ENCODE data around the gene RASEF.

RASEF gene

GRCh38 chr9:83056911-83057310, 6.0 kb downstream of the RASEF start:
- DNase-seq (ENCODE audit: low read depth in 2 of 3, low spot score in 1 of 3), result no peak

DNA sequence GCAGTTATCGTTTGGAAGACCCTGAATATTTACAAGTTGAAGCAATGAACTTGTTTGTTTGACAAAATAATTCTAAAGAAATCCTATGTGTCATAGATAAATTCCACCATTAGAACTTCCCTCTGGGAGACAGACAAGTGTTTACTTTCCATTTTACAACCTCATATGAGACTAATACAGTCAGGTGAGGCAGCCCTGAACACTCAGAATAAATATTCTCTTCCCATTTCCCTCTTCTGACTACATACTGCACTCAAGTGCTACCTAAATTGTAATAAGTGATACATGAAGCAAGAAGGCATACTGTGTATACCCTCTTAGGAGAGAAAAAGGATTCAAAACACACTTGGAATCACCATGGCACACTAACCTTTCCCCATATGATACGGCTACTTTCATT, 6.8 kb downstream of the RASEF start:
- no peak for DNase-seq (ENCODE audit: low read depth in 2 of 3, low spot score in 1 of 3)

DNA sequence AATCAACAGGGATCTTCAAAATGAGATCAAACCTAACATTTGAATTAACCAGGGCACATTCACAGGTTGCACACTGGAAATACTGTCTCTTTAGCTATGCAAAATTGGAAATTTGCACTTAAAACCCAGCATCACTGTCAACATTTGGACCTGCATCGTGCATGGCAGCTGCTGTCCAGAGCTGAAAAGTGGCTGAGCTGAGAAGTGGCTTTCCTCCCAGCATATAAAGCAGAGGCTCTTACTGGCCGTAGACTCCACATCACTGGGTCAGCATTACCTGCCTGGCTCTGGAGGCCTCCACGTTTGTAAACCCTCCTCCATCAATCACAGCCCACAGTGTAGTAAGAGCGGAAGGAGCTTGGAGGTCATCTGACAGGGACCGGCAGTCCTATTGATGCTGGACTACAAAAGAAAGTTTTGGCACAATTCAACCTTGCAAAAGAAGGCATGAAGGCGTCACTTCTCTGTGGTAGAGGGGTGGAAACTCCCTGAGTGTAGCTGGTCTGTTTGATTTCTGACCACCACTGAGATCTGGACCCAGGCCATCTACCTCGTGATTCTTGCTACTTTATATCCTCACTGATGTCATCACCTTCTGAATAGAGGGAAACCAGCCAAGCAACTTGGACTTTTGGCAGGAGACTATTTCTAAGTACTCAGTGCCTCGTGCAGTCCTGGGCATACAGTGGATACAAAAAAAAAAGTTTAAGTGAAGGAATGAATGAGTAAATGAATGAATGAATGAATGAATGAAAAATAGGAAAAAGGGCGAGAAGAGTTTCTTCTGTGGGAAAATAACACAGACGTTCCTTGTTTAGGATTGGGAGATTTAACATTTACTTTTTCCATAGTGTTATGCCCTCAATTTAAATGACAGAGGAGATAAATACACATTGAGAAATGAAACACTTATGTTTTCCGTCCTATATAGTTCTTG, 14.8 kb downstream of the RASEF start:
- no peak for DNase-seq (ENCODE audit: low read depth in 2 of 3, low spot score in 1 of 3)

- DNase-seq (ENCODE audit: low read depth in 2 of 3, low spot score in 1 of 3), result no peak
Observed at GRCh38 chr9:83043597-83043996, 19.3 kb downstream of the RASEF start.

DNA sequence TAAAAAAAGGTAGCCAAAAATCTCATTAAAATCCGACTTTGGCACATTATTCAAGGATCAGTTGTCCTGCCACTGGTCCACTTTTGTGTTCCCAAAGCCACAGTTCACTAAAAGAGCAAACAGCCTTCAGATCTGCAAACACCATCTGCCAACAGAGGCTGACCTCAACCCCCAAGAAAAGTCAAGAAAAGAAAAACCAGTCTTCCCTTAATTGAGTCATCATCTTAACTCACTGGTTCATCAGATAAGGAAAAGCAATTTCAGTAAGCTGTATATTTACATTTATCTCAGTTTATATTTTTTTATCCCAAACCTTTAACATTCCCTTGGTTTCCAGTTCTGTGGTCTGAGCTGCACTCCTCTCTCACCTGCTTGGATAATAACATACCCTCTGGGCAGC, 21.2 kb downstream of the RASEF start:
- no peak for DNase-seq (ENCODE audit: low read depth in 2 of 3, low spot score in 1 of 3)

DNA sequence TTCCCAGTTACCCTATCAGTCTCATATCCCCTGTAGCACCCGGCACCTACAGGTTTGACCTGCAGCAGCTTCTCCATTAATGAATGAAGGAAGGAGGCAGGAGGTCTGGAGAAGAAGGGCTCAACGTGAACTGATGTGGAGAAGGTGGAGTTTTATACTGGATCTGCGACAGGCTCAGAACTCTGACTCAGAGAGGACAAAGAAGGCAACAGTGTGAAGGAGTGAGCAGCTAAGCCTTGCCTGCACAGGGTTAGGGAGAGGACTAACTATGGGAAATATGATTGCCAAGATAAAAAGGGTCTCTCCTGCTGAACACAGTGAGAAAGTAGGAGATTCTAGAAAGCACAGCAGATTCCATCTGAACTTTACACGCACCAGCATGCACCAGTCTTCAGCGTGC, 23.6 kb downstream of the RASEF start:
- DNase-seq (ENCODE audit: low read depth in 2 of 3, low spot score in 1 of 3), result no peak

- DNase-seq (ENCODE audit: low read depth in 2 of 3, low spot score in 1 of 3), result no peak
Observed at GRCh38 chr9:83036043-83036442, 26.9 kb downstream of the RASEF start.

- DNase-seq (ENCODE audit: low read depth in 2 of 3, low spot score in 1 of 3), result no peak
Observed at GRCh38 chr9:83035143-83035542, 27.8 kb downstream of the RASEF start.

DNA sequence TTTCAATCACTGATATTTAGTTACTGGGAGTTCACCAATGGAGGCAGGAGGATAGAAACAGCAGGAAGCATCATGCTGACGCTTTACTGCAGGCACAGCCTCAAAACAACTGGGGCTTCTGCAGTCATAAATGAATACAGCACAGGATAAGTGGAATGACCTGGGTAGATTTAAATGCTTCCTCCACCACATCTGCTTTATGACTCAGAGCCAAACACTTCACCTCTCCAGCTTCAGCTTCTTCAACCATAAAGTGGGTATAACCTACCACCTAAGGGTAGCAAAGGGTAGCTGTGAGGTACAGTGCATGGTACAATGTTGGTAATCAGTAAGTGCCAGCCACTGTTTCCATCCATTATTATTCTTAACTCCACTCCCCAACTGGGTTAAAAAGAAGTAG, 28.4 kb downstream of the RASEF start:
- DNase-seq (ENCODE audit: low read depth in 2 of 3, low spot score in 1 of 3), result no peak

GRCh38 chr9:83034026-83034425, 28.9 kb downstream of the RASEF start:
- no peak for DNase-seq (ENCODE audit: low read depth in 2 of 3, low spot score in 1 of 3)

DNA sequence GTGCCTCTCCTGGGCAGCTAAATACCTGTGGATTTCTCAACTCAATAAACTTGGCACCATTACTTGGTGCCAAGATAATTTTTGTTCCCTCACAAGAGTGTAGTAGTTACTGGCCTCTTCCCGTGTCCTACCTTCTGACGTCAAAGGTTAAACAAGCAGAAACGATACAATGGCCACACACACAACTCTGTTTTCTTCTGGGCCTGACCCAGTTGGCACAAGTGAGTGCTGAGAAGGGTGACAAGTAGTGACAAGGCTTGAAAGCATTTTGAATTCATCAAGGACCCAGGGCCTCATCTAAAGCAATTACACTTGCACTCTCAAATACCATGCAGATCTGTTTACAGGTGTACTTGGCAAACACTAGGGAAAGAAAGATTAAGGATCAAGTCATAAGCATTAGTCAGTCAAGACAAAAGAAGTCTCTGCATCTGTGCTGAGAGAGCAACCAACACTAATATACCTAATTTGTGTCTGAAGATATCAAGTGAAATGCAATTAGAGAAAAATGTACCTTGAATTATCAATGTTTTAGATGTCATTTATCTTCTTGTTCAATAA, 30.8 kb downstream of the RASEF start:
- no peak for DNase-seq (ENCODE audit: low read depth in 2 of 3, low spot score in 1 of 3)

- DNase-seq (ENCODE audit: low read depth in 2 of 3, low spot score in 1 of 3), result no peak
Observed at GRCh38 chr9:83030391-83031107, 32.4 kb downstream of the RASEF start.

- DNase-seq (ENCODE audit: low read depth in 2 of 3, low spot score in 1 of 3), result no peak
Observed at GRCh38 chr9:83029531-83030137, 33.3 kb downstream of the RASEF start.

DNA sequence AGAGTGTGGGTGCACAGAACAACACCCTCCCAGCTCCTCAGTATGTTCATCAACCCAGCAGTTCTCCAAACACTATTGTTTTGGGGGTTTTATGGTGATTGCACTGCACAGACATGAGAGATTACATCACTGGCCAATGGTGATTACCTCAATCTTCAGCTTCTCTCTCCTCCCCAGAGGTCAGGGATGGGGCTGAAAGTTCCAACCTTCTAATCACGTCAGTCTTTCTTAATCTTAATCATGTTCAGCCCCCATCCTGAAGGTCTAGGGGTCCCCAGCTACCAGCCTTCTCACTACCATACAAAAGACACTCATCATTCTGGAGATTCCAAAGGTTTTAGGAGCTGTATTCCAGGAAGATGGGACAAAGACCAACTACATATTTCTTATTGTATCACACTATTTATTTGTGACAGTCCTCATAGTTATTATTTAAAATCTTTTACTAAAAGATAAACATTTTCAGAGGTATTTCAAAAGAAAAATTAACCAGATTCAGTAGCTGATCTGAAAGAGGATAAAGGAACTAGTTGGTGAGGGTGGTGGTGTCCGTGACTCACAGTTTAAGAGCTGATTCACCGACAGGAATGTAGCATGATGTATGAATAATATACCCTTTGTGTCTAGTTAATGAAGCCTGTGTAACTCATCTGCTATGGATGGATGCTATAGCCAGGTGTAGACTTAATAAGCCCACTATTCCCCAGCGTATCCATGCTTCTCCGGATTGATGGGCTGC, 35.6 kb downstream of the RASEF start:
- DNase-seq (ENCODE audit: low read depth in 2 of 3, low spot score in 1 of 3), result no peak

- DNase-seq (ENCODE audit: low read depth in 2 of 3, low spot score in 1 of 3), result no peak
Observed at GRCh38 chr9:83024506-83025125, 38.3 kb downstream of the RASEF start.

GRCh38 chr9:83023151-83023550, 39.8 kb downstream of the RASEF start:
- no peak for DNase-seq (ENCODE audit: low read depth in 2 of 3, low spot score in 1 of 3)

DNA sequence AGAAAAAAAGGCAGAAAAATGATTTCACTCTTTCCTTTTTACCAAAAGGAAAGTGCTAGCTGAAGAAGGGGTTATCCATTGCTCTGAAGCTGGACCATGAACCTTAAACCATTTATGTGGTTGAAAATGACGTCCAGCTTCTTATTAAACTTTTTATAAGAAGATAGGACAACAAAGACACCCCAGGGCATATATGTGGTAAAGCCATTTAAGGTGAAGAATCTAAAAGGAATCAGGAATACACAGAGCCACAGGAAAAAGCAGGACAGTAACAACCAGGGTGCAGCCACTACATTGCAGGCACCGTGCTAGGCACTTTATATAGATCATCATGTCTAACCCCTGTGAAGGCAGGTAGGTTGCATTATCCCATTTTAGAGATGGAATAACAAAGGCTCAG, 42.1 kb downstream of the RASEF start:
- no peak for DNase-seq (ENCODE audit: low read depth in 2 of 3, low spot score in 1 of 3)

- DNase-seq (ENCODE audit: low read depth in 2 of 3, low spot score in 1 of 3), result no peak
Observed at GRCh38 chr9:83020327-83020726, 42.6 kb downstream of the RASEF start.

GRCh38 chr9:83019246-83019645, 43.7 kb downstream of the RASEF start:
- DNase-seq (ENCODE audit: low read depth in 2 of 3, low spot score in 1 of 3), result no peak

- DNase-seq (ENCODE audit: low read depth in 2 of 3, low spot score in 1 of 3), result no peak
Observed at GRCh38 chr9:83015897-83016296, 47.0 kb downstream of the RASEF start.

Measured in stimulated activated CD4-positive, alpha-beta T cell treated with anti-CD3 and anti-CD28 coated beads, Interleukin-12 subunit alpha, Interleukin-12 subunit beta, amount 100 ng/mL, for 48 hours (primary cell).